NCI-H345 treated with DMSO at 0.1 percent for 48 hours (cell line): ENCODE data around the gene ARHGEF11.
"Not testable (repeated sequence)": the region's sequence is repeated elsewhere in the genome, so short reads cannot be mapped to it uniquely, and the experiment has no call there.

Experiments
- DNase-seq: peaks from one replicate; lab custom pipeline; 2025; ENCODE audit not compliant: unreplicated experiment; lab: John Stamatoyannopoulos, UW

ARHGEF11 gene

GRCh38 chr1:156931211-156931952, 114.2 kb downstream of the ARHGEF11 start:
- no peak for DNase-seq

GRCh38 chr1:156930483-156930882, 115.1 kb downstream of the ARHGEF11 start:
- no peak for DNase-seq

GRCh38 chr1:156929596-156930238, 115.8 kb downstream of the ARHGEF11 start:
- DNase-seq = no peak

- no peak for DNase-seq
Measured at GRCh38 chr1:156928043-156928602, 117.4 kb downstream of the ARHGEF11 start.

- peak; percentile 32 for DNase-seq
Measured at GRCh38 chr1:156927215-156928042, 118.1 kb downstream of the ARHGEF11 start.

GRCh38 chr1:156926695-156927094, 118.8 kb downstream of the ARHGEF11 start:
- not testable (repeated sequence) for DNase-seq

- DNase-seq = peak; percentile 63
Measured at GRCh38 chr1:156926175-156926574, 119.4 kb downstream of the ARHGEF11 start.

GRCh38 chr1:156925154-156926010, 120.2 kb downstream of the ARHGEF11 start:
- no peak for DNase-seq

GRCh38 chr1:156924478-156925153, 120.9 kb downstream of the ARHGEF11 start:
- no peak for DNase-seq

GRCh38 chr1:156923670-156924477, 121.7 kb downstream of the ARHGEF11 start:
- DNase-seq = no peak

- DNase-seq = peak; percentile 62
Measured at GRCh38 chr1:156922986-156923669, 122.4 kb downstream of the ARHGEF11 start.

- DNase-seq = no peak
Measured at GRCh38 chr1:156921053-156921529, 124.5 kb downstream of the ARHGEF11 start.

- DNase-seq = no peak
Measured at GRCh38 chr1:156920233-156921052, 125.1 kb downstream of the ARHGEF11 start, which contains the start of gene LRRC71. Gene LRRC71, plus strand, starts transcription at chr1:156920632. Its CDS starts 172 bp downstream, at chr1:156920804.

- no peak for DNase-seq
Measured at GRCh38 chr1:156914440-156914856, 131.1 kb downstream of the ARHGEF11 start.

GRCh38 chr1:156913809-156914387, 131.6 kb downstream of the ARHGEF11 start:
- DNase-seq = no peak

GRCh38 chr1:156912861-156913808, 132.4 kb downstream of the ARHGEF11 start:
- DNase-seq = no peak
